Endothelial cell of umbilical vein (primary cell): Measurements from ENCODE around the gene DGKD. TPM values are rescaled to one million over a fixed set of nuclear protein-coding genes. Genes with fewer than 3 reads are reported as not detected.

Experiments
- BruUV-seq: library from RNA; stranded (reverse); fragments of 400-500 nt; replicated peaks from 2 replicates; lab custom pipeline; 2021; lab: Mats Ljungman, UMichigan
- CTCF ChIA-PET: fragments of 300-600, 350-600 bp; sonication (Branson Sonifier 250); formaldehyde crosslinking; loops from one replicate; lab custom pipeline; 2021; ENCODE audit warnings: antibody characterized with exemption, inconsistent platforms; lab: Charles Lee
- POLR2A ChIA-PET: fragments of 300-600, 350-600 bp; sonication (Branson Sonifier 250); formaldehyde crosslinking; loops from one replicate; lab custom pipeline; 2021; ENCODE audit warnings: antibody characterized with exemption, inconsistent platforms; lab: Charles Lee
- DNase-seq: peaks from one replicate; pipeline ENCODE4 v3.0.0-alpha.2; 2011; ENCODE audit warnings: low read depth, low spot score
- FAIRE-seq: peaks from 2 replicates; lab custom pipeline; 2011; peaks lifted over from hg19 to GRCh38; lab: Jason Lieb, UNC
- H2AFZ ChIP-seq: 2 replicates; pipeline ENCODE4 v1.6.0; 2012; ENCODE audit warnings: low read depth, low read length, control low read depth, inconsistent platforms
- H3K27ac ChIP-seq: 2 replicates; pipeline ENCODE4 v1.5.1; 2011; ENCODE audit warnings: low read depth, mild to moderate bottlenecking, control low read depth, low read length, moderate library complexity; ENCODE audit not compliant: insufficient read depth
- H3K27me3 ChIP-seq, 2 experiments: 2 replicates each; pipeline versions ENCODE4 v1.6.0 to v1.6.1; 2011; ENCODE audit warnings: low read length in 2 of 2, mixed read lengths in 1 of 2; ENCODE audit not compliant: control insufficient read depth in 2 of 2, insufficient read depth in 2 of 2
- H3K36me3 ChIP-seq, 2 experiments: 2 replicates in 1 of 2; 3 replicates in 1 of 2; pipeline ENCODE4 v1.5.1; 2011; ENCODE audit warnings: low read length in 2 of 2, mild to moderate bottlenecking in 1 of 2, moderate library complexity in 1 of 2; ENCODE audit not compliant: control insufficient read depth in 2 of 2, insufficient read depth in 2 of 2; ENCODE audit errors: extremely low read depth in 1 of 2
- H3K4me1 ChIP-seq: 3 replicates; pipeline ENCODE4 v1.5.1; 2011; ENCODE audit warnings: mild to moderate bottlenecking, low read length; ENCODE audit not compliant: control insufficient read depth, insufficient read depth; ENCODE audit errors: extremely low read depth
- H3K4me2 ChIP-seq: 2 replicates; pipeline ENCODE4 v1.6.1; 2011; ENCODE audit warnings: low read length, control low read depth, mixed read lengths; ENCODE audit not compliant: insufficient read depth
- H3K4me3 ChIP-seq, 3 experiments: fragments of 200-600 bp in 1 of 3; sonication (generic), shearing (Covaris generic) in 1 of 3; replicated peaks in 1 of 3; 2 replicates each; pipeline ENCODE4 v1.5.1; 2011 to 2016; ENCODE audit warnings: control low read depth in 3 of 3, low read length in 3 of 3, mild to moderate bottlenecking in 2 of 3, inconsistent platforms in 1 of 3, low read depth in 1 of 3, moderate library complexity in 1 of 3; ENCODE audit not compliant: insufficient read depth in 1 of 3
- H3K79me2 ChIP-seq: 2 replicates; pipeline ENCODE4 v1.6.0; 2012; ENCODE audit warnings: low read length, inconsistent platforms; ENCODE audit not compliant: control insufficient read depth, insufficient read depth
- H3K9ac ChIP-seq: replicated peaks from 2 replicates; pipeline ENCODE3; 2011; ENCODE audit warnings: low read length, control low read depth; ENCODE audit not compliant: insufficient read depth; ENCODE audit errors: extremely low read depth
- H3K9me1 ChIP-seq: replicated peaks from 3 replicates; pipeline ENCODE4 v1.6.0; 2011; ENCODE audit warnings: mild to moderate bottlenecking, low read length; ENCODE audit not compliant: control insufficient read depth, insufficient read depth; ENCODE audit errors: extremely low read depth
- H3K9me3 ChIP-seq: replicated peaks from 2 replicates; pipeline ENCODE4 v1.5.1; 2012; ENCODE audit warnings: low read length, inconsistent platforms; ENCODE audit not compliant: control insufficient read depth, insufficient read depth
- H4K20me1 ChIP-seq: replicated peaks from 2 replicates; pipeline ENCODE3; 2011; ENCODE audit warnings: mild to moderate bottlenecking, low read length; ENCODE audit not compliant: control insufficient read depth, insufficient read depth; ENCODE audit errors: extremely low read depth
- EZH2 ChIP-seq: IDR thresholded peaks from 2 replicates; pipeline ENCODE4 v1.6.1; 2012; ENCODE audit warnings: borderline replicate concordance, low read depth, mild to moderate bottlenecking, moderate library complexity, low read length, inconsistent platforms; ENCODE audit not compliant: severe bottlenecking
- FOS ChIP-seq: IDR thresholded peaks from 2 replicates; pipeline ENCODE4 v1.6.1; 2011; ENCODE audit warnings: mild to moderate bottlenecking, low read length, moderate library complexity, borderline replicate concordance; ENCODE audit not compliant: insufficient read depth
- GATA2 ChIP-seq: IDR thresholded peaks from 2 replicates; pipeline ENCODE4 v1.7.0; 2011; ENCODE audit warnings: low read depth, mild to moderate bottlenecking, moderate library complexity, mixed read lengths, low read length; ENCODE audit not compliant: insufficient read length, insufficient read depth
- JUN ChIP-seq: IDR thresholded peaks from 2 replicates; pipeline ENCODE4 v1.6.1; 2011; ENCODE audit warnings: borderline replicate concordance, low read depth; ENCODE audit not compliant: insufficient read length, insufficient read depth
- MYC ChIP-seq: IDR thresholded peaks from one replicate; pipeline ENCODE4 v1.6.1; 2011; ENCODE audit warnings: mild to moderate bottlenecking, low read depth, low read length
- POLR2A ChIP-seq: IDR thresholded peaks from 2 replicates; pipeline ENCODE4 v1.6.1; 2012; ENCODE audit warnings: low read depth, mild to moderate bottlenecking, control low read depth, low read length
- POLR2AphosphoS5 ChIP-seq: IDR thresholded peaks from 2 replicates; pipeline ENCODE4 v1.6.1; 2012; ENCODE audit warnings: low read depth, mild to moderate bottlenecking, control low read depth, low read length, moderate library complexity; ENCODE audit not compliant: insufficient read depth
- dilution Hi-C: fragments of 300-500 bp; cut with MboI; formaldehyde crosslinking; loops from one replicate; pipeline ENCODE4 v1.15.0; 2019; ENCODE audit warnings: low sequenced_read_pairs; ENCODE audit not compliant: extremely low pct_ligation_motif_present
- intact Hi-C: fragments of 100-400 bp; cut with micrococcal nuclease; formaldehyde crosslinking; loops from one replicate; pipeline ENCODE4 v1.10.0; 2022
- polyA plus RNA-seq, 4 experiments: library from polyadenylated mRNA; depleted of rRNA in 3 of 4; stranded (reverse) in 3 of 4; unstranded in 1 of 4; fragments of >200 nt; gene quantifications; 2 replicates each; pipeline versions ENCODE4 v1.2.1 to v1.2.3, GENCODE V29; 2011 to 2012; ENCODE audit warnings: missing spikeins in 1 of 4
- total RNA-seq: library from RNA; stranded (reverse); gene quantifications from 2 replicates; pipeline ENCODE4 v1.2.3, GENCODE V29; 2021
- TF ChIP-seq, protein P1 (sequence below): IDR thresholded peaks from 2 replicates; pipeline ENCODE4 v1.6.1; 2011; ENCODE audit not compliant: insufficient read depth, insufficient read length
- TF ChIP-seq, protein P2 (sequence below), 2 donors: IDR thresholded peaks; 1 replicate in 1 of 2; 2 replicates in 1 of 2; pipeline ENCODE4 v1.5.1; 2011; ENCODE audit warnings: low read length in 2 of 2, mild to moderate bottlenecking in 2 of 2, moderate library complexity in 2 of 2, control low read depth in 1 of 2, inconsistent platforms in 1 of 2, low read depth in 1 of 2; ENCODE audit not compliant: insufficient read depth in 1 of 2; ENCODE audit errors: extremely low read depth in 1 of 2

The DGKD gene
- total and polyA plus RNA-seq, 2 donors (not counting 3 experiments of a cell fraction or from before 2014, with no cell fraction given): 10.8 to 36.6 TPM

DNA sequence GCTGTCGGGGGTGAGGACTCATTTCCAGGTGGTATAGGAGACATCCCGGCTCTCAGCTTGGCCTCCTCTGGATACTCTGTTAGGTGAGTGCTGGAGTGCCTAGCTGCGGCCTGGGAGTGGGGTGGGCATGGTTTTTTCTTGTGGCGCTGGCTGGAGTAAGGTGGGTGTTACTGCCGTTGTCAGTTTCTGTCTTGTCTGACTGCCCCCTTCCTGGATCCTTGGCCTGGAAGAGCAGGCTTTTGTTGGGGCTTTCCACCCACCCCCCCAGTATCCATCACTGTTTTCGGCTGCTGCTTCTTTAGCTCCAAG is 69.2 kb downstream of the DGKD start:
- no peak overlapping the region for H3K9ac ChIP-seq
- intact Hi-C loops (no loop called here), dilution Hi-C loops (no loop called here)
- H3K4me1 ChIP-seq: peaks cover 20% of the 10 kb centered on the region
- no peak overlapping the region for H2AFZ ChIP-seq
- H4K20me1 ChIP-seq: no peaks in the 10 kb centered on the region
- TF ChIP-seq, protein P1, sequence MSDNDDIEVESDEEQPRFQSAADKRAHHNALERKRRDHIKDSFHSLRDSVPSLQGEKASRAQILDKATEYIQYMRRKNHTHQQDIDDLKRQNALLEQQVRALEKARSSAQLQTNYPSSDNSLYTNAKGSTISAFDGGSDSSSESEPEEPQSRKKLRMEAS: no peak
- no peak for TF ChIP-seq MYC
- TF ChIP-seq GATA2: no peak
- TF ChIP-seq JUN: no peak
- TF ChIP-seq, protein P2, sequence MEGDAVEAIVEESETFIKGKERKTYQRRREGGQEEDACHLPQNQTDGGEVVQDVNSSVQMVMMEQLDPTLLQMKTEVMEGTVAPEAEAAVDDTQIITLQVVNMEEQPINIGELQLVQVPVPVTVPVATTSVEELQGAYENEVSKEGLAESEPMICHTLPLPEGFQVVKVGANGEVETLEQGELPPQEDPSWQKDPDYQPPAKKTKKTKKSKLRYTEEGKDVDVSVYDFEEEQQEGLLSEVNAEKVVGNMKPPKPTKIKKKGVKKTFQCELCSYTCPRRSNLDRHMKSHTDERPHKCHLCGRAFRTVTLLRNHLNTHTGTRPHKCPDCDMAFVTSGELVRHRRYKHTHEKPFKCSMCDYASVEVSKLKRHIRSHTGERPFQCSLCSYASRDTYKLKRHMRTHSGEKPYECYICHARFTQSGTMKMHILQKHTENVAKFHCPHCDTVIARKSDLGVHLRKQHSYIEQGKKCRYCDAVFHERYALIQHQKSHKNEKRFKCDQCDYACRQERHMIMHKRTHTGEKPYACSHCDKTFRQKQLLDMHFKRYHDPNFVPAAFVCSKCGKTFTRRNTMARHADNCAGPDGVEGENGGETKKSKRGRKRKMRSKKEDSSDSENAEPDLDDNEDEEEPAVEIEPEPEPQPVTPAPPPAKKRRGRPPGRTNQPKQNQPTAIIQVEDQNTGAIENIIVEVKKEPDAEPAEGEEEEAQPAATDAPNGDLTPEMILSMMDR (IDR thresholded peaks at IDR 0.05; ENCODE audit: extremely low read depth in 1 of 2, insufficient read depth in 1 of 2, low read depth in 1 of 2, low read length in 2 of 2): no peak
- TF ChIP-seq EZH2: no peak
- TF ChIP-seq POLR2A: no peak
- TF ChIP-seq POLR2AphosphoS5: no peak
- TF ChIP-seq FOS: no peak
- H3K36me3 ChIP-seq: no peaks in the 10 kb centered on the region
- BruUV-seq: no TSS peak
- CTCF ChIA-PET: no interaction called here
- H3K4me2 ChIP-seq: no peak overlapping the region
- H3K27ac ChIP-seq: no peak overlapping the region
- no peak overlapping the region for H3K4me3 ChIP-seq
- no peaks in the 10 kb centered on the region for H3K9me3 ChIP-seq
- DNase-seq: no peak
- no peak for FAIRE-seq
- H3K79me2 ChIP-seq: peaks cover 3% of the 10 kb centered on the region
- POLR2A ChIA-PET: no interaction called here
- no peaks in the 10 kb centered on the region for H3K27me3 ChIP-seq
- H3K9me1 ChIP-seq: no peaks in the 10 kb centered on the region
